NT2/D1 (cell line): ENCODE measurements around the gene ZNF629.

Source experiments
- SUZ12 ChIP-seq: IDR thresholded peaks from 2 replicates; pipeline ENCODE4 v1.6.1; 2011; ENCODE audit not compliant: insufficient read length, insufficient read depth; ENCODE audit errors: extremely low read depth
- YY1 ChIP-seq: IDR thresholded peaks from 2 replicates; pipeline ENCODE4 v1.6.1; 2011; ENCODE audit not compliant: insufficient read length, insufficient read depth

- TF ChIP-seq YY1 (no peak), SUZ12 (no peak)
Observed at GRCh38 chr16:30774367-30775130, 12.5 kb downstream of the ZNF629 start.
